Ovary (tissue), 3 donors: ENCODE results near the gene ACYP2.

Experiments
- EP300 ChIP-seq: sonication (generic); formaldehyde crosslinking; IDR thresholded peaks from one replicate; pipeline ENCODE4 v1.6.1; 2017; ENCODE audit warnings: antibody characterized with exemption
- POLR2A ChIP-seq: fragments of 450-650 bp; IDR thresholded peaks from one replicate; pipeline ENCODE4 v1.6.1; 2017; ENCODE audit warnings: antibody characterized with exemption, mild to moderate bottlenecking, moderate library complexity
- TF ChIP-seq, protein P1 (sequence below), 3 donors: fragments of 450-650 bp in 2 of 3; fragments of 200-600 bp in 1 of 3; IDR thresholded peaks; one replicate each; pipeline versions ENCODE4 v1.5.1 to v1.8.0; 2016 to 2022; ENCODE audit warnings: antibody characterized with exemption in 3 of 3, mild to moderate bottlenecking in 1 of 3
- donor health status: DM: no; HTN: no; CAD: no.

GRCh38 chr2:54228945-54229344 is 113.5 kb downstream of the ACYP2 start:
- TF ChIP-seq EP300 = no peak
- TF ChIP-seq, protein P1, sequence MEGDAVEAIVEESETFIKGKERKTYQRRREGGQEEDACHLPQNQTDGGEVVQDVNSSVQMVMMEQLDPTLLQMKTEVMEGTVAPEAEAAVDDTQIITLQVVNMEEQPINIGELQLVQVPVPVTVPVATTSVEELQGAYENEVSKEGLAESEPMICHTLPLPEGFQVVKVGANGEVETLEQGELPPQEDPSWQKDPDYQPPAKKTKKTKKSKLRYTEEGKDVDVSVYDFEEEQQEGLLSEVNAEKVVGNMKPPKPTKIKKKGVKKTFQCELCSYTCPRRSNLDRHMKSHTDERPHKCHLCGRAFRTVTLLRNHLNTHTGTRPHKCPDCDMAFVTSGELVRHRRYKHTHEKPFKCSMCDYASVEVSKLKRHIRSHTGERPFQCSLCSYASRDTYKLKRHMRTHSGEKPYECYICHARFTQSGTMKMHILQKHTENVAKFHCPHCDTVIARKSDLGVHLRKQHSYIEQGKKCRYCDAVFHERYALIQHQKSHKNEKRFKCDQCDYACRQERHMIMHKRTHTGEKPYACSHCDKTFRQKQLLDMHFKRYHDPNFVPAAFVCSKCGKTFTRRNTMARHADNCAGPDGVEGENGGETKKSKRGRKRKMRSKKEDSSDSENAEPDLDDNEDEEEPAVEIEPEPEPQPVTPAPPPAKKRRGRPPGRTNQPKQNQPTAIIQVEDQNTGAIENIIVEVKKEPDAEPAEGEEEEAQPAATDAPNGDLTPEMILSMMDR (IDR thresholded peaks at IDR 0.05) = no peak
- TF ChIP-seq POLR2A = no peak
